Heart left ventricle (tissue), 16 donors: ENCODE results near the gene KIAA0930. TPM values are rescaled to one million over a fixed set of nuclear protein-coding genes. Genes with fewer than 3 reads are reported as not detected.

Source experiments
- ATAC-seq, 4 donors: fragments of 200-7000 bp; cut with Tn5 transposase; one replicate each; pipeline ENCODE4 v1.9.1; 2020 to 2022; ENCODE audit warnings: moderate library complexity in 4 of 4, mild to moderate bottlenecking in 3 of 4, moderate number of reproducible peaks in 1 of 4
- DNase-seq, 5 donors: peaks; one replicate each; pipeline ENCODE4 v3.0.0-alpha.2; 2020
- H3K27ac ChIP-seq, 12 donors: fragments of 200-600 bp; sonication (generic) in 4 of 12; one replicate each; pipeline versions ENCODE4 v1.5.0 to v1.8.0; 2016 to 2022; ENCODE audit warnings: mild to moderate bottlenecking in 2 of 12
- H3K27me3 ChIP-seq, 9 donors: fragments of 200-600 bp; sonication (generic) in 2 of 9; one replicate each; pipeline versions ENCODE4 v1.5.1 to v1.8.0; 2016 to 2022; ENCODE audit warnings: mild to moderate bottlenecking in 3 of 9
- H3K36me3 ChIP-seq, 9 donors: fragments of 200-600 bp; sonication (generic) in 2 of 9; one replicate each; pipeline versions ENCODE4 v1.5.0 to v1.8.0; 2018 to 2022; ENCODE audit warnings: mild to moderate bottlenecking in 2 of 9
- H3K4me1 ChIP-seq, 12 donors: fragments of 200-600 bp; sonication (generic) in 4 of 12; one replicate each; pipeline versions ENCODE4 v1.5.0 to v1.8.0; 2016 to 2022; ENCODE audit warnings: mild to moderate bottlenecking in 3 of 12
- H3K4me3 ChIP-seq, 12 donors: fragments of 200-600 bp; sonication (generic) in 4 of 12; one replicate each; pipeline versions ENCODE4 v1.5.0 to v1.8.0; 2017 to 2022; ENCODE audit warnings: mild to moderate bottlenecking in 9 of 12, moderate library complexity in 4 of 12
- H3K9me3 ChIP-seq, 12 donors: fragments of 200-600 bp; sonication (generic) in 4 of 12; one replicate each; pipeline versions ENCODE4 v1.5.0 to v1.8.0; 2016 to 2022; ENCODE audit warnings: mild to moderate bottlenecking in 1 of 12
- CTCF ChIP-seq, 12 donors: fragments of 200-600 bp; sonication (generic) in 4 of 12; IDR thresholded peaks; one replicate each; pipeline versions ENCODE4 v1.5.0 to v1.8.0; 2018 to 2022; ENCODE audit warnings: antibody characterized with exemption in 12 of 12, mild to moderate bottlenecking in 5 of 12
- POLR2A ChIP-seq, 2 donors: fragments of 450-650 bp; IDR thresholded peaks; one replicate each; pipeline ENCODE4 v1.6.1; 2017; ENCODE audit warnings: antibody characterized with exemption in 2 of 2, mild to moderate bottlenecking in 2 of 2, moderate library complexity in 2 of 2
- WGBS, 4 donors: extraction: QIAGEN DNeasy Blood & Tissue Kit in 2 of 4; methylation state at CpG; one replicate each; pipeline versions ENCODE4 v1.1.5 to v1.1.7; 2013 to 2018; 5-methylcytosine and 5-hydroxymethylcytosine counted together
- intact Hi-C, 10 donors: fragments of 100-400 bp; cut with DNase I; formaldehyde crosslinking; loops; one replicate each; pipeline versions ENCODE4 v1.11.1 to v1.14.2; 2022
- polyA plus RNA-seq, 2 donors: library from polyadenylated mRNA; stranded (reverse); fragments of 200-250 nt; gene quantifications; one replicate each; pipeline ENCODE4 v1.2.3, GENCODE V29; 2013
- total RNA-seq, 9 donors: library from RNA; depleted of rRNA in 2 of 9; stranded (reverse); fragments of >200 nt in 2 of 9; fragmentation: NEBNext Ultra II Directional in 3 of 9; extraction: Animal tissue kit (Norgen Biotek cat#: 25700) in 3 of 9; gene quantifications; one replicate each; pipeline versions ENCODE4 v1.1.0 to v1.2.4, GENCODE V29; 2016 to 2023
- donor health status: ischemic (EF 13 %, LVEDD 7.1; RV severe dilation, severe dysfunction).
- donor health status: healthy with polysubstance abuse.
- donor health status: DM: no; HTN: yes; CAD: no.
- donor health status: DM: no; HTN: no; CAD: no.
- donor health status: ischemic (EF 25% LVEDD 6.9; RV normal size, moderate dysfunction).
- donor health status: ischemic (EF 25% LVEDD 5.7; RV mildly dilated, moderate dysfunction).
- donor health status: healthy.
- donor health status: DM: yes; HTN: yes; CAD: no.
- donor health status: ischemic (EF 35%, LVEDD 5.7; RV mildly dilated, moderate dysfunction).
- donor health status: nonischemic (EF 11% LVEDD 7.7; RV severe dilation, severe dysfunction).
- donor health status: DM: yes; HTN: yes; CAD: no.
- donor health status: PGD.
- donor health status: ischemic (EF 29% LVEDD 5.4; RV normal size, mild dysfunction).
- donor health status: nonischemic (EF 23%, LVEDD 6.1; RV moderate dilation, normal function).

Gene KIAA0930
- total and polyA plus RNA-seq, 11 donors: 8.5 to 67.1 (median 18.7) TPM

- peak overlapping the region in 2 of 12 donors; percentile 54 to 76 for H3K27ac ChIP-seq
- peaks cover 0 to 78% (median 2%) of the 10 kb centered on the region in 12 donors for H3K4me1 ChIP-seq
- intact Hi-C loops: no loop called here
- H3K9me3 ChIP-seq: no peaks in the 10 kb centered on the region
- DNase-seq: peak in 1 of 5 donors; percentile 29
- no peaks in the 10 kb centered on the region for H3K27me3 ChIP-seq
- peak in 3 of 4 donors; percentile 16 to 42 (median 25) for ATAC-seq
- no peak overlapping the region for H3K4me3 ChIP-seq
- WGBS, 4 donors: 71 to 83% (median 81%) methylated on average over 17 of the region's 17 CpGs
- TF ChIP-seq POLR2A (IDR thresholded peaks at IDR 0.05): no peak
- no peak for TF ChIP-seq CTCF (IDR thresholded peaks at IDR 0.05)
- H3K36me3 ChIP-seq: no peaks in the 10 kb centered on the region
Measured at GRCh38 chr22:45226503-45227186, 14.0 kb downstream of the KIAA0930 start.

GRCh38 chr22:45225732-45226502, 14.8 kb downstream of the KIAA0930 start:
- Histone ChIP-seq H3K27me3 (no peaks in the 10 kb centered on the region), H3K9me3 (no peaks in the 10 kb centered on the region), H3K4me1 (peaks cover 0 to 83% (median 4%) of the 10 kb centered on the region in 12 donors), H3K4me3 (no peak overlapping the region), H3K27ac (peak overlapping the region in 2 of 12 donors; percentile 54 to 76), H3K36me3 (no peaks in the 10 kb centered on the region)
- ATAC-seq (peak; percentile 16 to 58 (median 42)), DNase-seq (peak in 1 of 5 donors; percentile 50)
- intact Hi-C loops: no loop called here
- WGBS, 4 donors: 85 to 91% (median 86%) methylated on average over 26 of the region's 26 CpGs
- TF ChIP-seq CTCF (IDR thresholded peaks at IDR 0.05) (no peak), POLR2A (IDR thresholded peaks at IDR 0.05) (no peak)

- Histone ChIP-seq H3K9me3 (no peaks in the 10 kb centered on the region), H3K4me3 (no peak overlapping the region), H3K27me3 (no peaks in the 10 kb centered on the region), H3K27ac (peak overlapping the region in 2 of 12 donors; percentile 54 to 76), H3K4me1 (peaks cover 0 to 77% (median 4%) of the 10 kb centered on the region in 12 donors), H3K36me3 (no peaks in the 10 kb centered on the region)
- DNase-seq (peak in 1 of 5 donors; percentile 13), ATAC-seq (no peak)
- TF ChIP-seq CTCF (IDR thresholded peaks at IDR 0.05) (no peak), POLR2A (IDR thresholded peaks at IDR 0.05) (no peak)
- intact Hi-C loops: no loop called here
- 84 to 88% (median 86%) methylated on average over 12 to 19 of the region's 19 CpGs for WGBS, 4 donors
Measured at GRCh38 chr22:45224988-45225731, 15.5 kb downstream of the KIAA0930 start.
